HG02885 (cell line): ENCODE data around the gene LRRC47.

Source experiments
- ATAC-seq: cut with Tn5 transposase; IDR thresholded peaks from one replicate; pipeline ENCODE4 v1.9.1; 2021; ENCODE audit warnings: mild to moderate bottlenecking; ENCODE audit not compliant: unreplicated experiment, poor library complexity

Gene LRRC47

DNA sequence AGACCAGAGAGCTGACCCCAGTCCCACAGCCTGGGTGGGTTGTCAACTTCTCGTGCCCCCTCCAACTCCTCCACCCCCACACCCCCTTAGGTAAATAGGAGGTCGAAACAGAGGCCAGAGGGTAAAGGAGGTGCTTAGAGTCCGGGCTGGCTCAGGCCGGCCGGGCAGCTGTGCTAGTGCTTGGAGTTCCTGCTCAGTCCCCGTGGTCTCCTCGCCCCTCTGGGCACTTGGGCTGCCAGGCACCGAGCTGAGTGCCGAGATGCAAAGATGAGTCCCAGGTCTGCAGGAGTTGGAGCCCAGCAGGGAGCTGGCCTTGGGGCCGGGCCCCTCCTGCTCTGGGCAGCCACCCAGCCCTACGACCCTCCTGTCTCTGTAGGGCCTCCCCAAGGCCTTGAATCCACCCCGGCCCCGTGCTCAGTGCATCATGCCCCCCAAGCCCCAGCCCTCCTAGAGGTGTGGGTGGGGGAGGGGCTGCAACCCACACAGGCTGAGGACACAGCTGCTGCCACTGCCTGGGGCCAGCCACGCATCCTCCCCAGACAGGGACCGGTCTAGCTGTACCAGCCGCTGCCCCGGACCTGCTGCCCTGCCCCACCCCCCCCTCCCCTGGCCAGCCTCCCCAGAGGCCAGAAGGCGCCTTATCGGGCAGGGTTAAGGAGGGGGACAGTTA, 21.9 kb downstream of the LRRC47 start:
- ATAC-seq: no peak

GRCh38 chr1:3773572-3774275, 22.6 kb downstream of the LRRC47 start:
- ATAC-seq: no peak

DNA sequence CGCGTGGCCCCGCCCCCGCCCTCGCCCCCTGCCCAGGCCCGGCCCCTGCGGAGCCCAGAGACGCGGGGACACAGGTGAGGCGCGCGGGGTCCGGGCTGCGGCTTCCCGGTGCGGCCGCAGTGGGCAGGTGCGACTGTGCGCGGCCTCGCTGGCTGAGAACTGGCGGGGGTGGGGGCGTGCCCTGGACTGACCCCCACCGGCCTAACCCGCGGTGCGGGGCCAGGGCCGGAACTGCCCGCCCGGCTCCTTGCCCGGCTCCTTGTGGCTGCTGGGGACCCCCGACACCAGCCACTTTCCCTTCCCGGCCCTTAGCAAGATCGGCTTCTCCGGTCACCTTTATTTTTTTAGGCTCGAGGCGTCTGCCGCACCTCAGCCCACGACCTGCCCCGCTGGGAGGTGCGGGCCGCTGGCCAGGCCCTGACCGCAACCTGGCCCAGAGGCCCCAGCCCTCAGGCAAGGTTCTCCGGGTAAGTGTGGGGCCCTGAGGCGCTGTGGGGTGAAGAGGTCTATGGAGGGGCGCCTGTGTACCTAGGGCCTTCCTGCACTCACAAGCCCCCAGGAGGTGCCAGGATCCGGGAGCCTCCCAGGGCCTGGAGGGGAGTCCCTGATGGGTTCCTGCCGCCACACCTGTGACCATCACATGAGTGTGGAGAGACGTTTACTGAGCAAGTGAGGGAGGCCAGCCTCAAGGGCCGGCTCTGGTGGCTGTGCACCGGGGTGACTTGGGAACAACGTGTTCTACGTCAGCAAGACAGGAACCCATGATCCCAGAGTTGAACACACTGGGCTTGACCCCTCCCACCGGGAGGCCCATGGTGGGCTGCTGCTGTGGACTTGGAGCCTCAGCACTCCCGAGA, 23.4 kb downstream of the LRRC47 start, which contains the start of gene SMIM1:
Gene SMIM1 (plus strand): TSS at position 35 of the 857 bp plus-strand sequence. CDS start 2,625 bp downstream, outside the sequence.
- peak; percentile 2 for ATAC-seq

GRCh38 chr1:3772027-3772714, 24.1 kb downstream of the LRRC47 start:
- peak; percentile 79 for ATAC-seq

GRCh38 chr1:3771108-3772026, 24.9 kb downstream of the LRRC47 start:
- ATAC-seq: no peak

GRCh38 chr1:3770047-3770765, 26.1 kb downstream of the LRRC47 start:
- ATAC-seq: no peak

GRCh38 chr1:3768811-3769390, 27.4 kb downstream of the LRRC47 start:
- ATAC-seq: no peak

GRCh38 chr1:3767328-3767925, 28.9 kb downstream of the LRRC47 start:
- ATAC-seq: no peak

DNA sequence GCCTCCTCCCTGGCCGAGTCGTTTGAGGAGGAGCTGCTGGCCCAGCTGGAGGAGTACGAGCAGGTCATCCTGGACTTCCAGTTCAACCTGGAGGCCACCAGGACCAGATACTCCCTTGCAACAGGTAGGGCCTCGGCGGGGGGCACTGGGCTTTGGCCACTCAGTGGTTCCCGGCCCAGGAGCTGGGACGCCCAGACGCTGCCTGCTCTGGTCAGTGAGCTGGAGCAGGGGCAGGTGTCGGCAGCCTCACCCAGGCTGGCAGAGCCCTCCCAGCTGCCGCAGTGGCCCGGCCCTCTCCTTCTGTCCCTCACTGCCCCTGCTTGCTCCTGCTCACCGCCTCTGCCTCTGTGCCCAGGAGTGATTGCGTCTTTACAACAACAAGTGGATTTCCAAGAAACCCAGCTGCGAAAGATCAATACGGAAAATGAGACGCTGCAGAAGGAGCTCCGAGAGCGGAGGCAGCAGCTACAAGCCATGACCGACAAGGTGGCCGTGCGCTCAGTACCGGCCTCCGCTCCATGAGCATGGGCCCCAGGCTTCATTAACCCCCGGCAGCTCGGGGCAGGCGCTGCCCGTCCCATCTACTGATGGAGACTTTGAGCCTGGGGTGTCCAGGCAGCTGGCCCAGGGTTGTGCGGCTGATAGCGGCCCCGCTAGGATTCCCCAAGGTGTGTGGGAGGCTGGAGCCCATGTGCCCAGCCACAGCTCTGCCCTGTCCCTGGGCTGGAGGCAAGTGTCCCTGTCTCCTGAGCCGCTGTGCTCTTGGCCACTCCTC, 32.8 kb downstream of the LRRC47 start:
- ATAC-seq: no peak

DNA sequence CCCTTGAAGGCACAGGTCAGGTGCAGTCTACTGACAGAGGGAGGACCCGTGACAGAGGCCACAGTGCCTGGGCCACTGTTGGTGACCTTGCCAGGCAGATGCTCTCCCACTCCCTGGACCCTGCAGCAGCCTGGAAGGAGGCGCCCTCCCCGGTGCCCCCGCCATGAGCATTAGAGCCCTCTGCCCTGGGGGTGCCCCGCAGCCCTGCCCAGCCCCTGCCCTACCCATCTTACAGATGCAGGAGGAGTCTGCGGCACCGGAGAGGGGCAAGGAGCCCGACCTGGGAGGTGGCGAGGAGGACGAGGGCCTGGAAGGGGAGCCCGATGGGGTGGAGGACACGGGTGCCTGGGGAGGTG, 33.4 kb downstream of the LRRC47 start:
- no peak for ATAC-seq

DNA sequence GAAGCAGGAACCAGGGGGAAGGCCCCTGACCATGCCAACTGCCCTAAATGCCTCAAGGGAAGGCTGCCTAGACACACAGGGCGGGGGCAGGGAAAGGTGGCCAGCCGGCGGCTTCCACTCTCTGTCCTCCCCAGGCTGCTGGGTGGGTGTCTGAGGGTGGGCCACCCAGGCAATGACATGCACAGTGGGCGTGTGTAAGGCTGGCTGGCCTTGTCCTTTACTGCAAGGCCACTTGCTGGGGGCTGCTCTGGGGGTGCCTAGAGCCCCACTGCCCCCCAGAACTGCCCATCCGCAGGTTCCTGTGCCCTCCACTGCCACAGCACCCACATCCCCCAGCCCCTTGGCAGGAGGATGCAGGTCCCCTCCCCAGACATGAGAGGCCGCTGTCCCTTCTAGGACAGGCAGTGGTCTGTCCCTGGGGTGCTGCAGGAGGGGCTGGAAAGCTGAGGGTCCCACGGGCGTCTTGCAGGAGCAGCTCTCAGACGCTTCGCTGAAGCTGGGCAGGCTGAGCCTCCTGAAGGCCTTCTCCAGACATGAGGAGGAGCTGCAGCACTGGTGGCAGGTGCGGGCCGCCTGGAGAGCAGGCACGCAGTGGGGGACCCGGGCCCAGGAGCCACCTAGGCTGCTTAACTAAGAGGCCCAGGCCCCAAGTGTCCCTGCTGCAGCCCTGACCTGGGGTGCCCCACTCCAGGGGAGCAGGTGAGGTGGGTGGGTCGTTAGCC, 34.0 kb downstream of the LRRC47 start:
- no peak for ATAC-seq

DNA sequence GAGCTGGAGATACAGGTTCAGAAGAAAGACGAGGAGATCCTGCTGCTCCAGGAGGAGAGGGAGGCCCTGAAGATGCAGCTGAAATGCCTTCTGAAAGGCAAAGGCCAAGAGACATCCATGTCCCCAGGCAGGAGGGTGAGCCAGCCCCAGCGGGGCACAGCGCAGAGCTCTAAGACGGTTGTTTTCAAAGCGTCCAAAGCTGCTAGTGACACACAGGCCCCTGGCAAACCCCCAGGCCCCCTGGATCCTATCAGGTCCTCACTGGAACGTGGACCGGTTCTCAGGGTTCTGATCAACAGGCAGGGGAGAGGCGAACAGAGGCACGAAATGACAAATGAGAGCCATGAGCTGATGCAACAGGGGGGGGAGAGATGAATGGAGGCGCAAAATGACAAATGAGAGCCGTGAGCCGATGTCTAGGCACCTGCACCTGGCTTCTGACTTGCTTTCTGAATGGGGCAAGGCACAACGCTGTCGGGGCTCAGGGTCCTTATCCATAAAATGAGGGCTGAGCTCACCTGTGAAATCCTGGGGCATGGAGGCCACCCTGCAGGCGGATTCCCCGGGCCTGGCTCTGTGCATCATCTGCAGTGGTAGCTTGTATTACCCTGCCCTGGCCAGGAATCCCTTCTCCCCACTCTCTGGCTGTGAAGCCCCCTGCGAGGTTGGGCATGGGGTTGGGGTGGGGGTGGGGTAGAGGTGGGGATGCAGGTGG, 34.8 kb downstream of the LRRC47 start:
- ATAC-seq: no peak

DNA sequence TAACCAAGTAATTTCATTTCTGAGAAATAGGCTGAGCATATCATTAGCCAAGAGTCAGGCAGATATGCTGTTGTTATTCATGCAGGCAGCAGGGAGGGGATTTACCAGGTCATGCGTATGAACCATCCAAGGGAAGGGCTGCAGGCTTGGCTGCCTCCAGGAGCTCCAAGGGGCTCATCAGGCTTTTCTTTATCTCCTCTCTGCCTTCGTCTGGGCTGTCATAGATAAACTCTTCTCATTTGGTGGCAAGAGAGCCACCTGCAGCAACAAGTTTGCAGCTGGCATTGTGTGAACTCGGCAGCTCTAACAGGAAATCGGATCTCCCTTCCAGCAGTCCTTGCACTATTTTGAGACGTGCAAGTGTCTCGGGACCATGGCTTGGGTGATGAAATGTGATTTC, 36.5 kb downstream of the LRRC47 start:
- no peak for ATAC-seq

- ATAC-seq: no peak
Observed at GRCh38 chr1:3759164-3759563, 37.1 kb downstream of the LRRC47 start.

DNA sequence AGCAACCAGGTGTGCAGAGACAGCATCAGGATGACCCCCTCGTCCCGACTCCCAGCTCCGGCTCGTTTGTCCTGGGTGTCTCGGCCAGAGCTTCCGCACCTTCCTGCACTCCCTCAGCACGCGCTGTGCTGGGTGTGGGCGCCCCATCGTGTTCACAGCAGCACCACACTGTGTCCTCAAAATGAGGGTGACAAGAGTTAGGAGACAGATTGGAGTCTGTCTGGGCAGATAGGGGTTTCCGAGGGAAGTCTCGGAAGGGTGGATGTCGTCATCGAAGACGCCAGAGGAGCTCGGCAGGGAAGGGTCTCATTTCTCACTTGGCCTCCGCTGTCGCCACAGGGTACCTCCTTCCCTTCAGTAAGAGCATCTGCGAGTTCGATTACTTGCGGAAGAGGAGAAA, 39.9 kb downstream of the LRRC47 start:
- no peak for ATAC-seq
